ENCODE results near the gene UBFD1. TPM values are rescaled to one million over a fixed set of nuclear protein-coding genes. Genes with fewer than 3 reads are reported as not detected.

UBFD1 gene
- total RNA-seq, 4 donors from 2014 or later, result 39.1 to 86.8 (median 65.5) TPM

DNA sequence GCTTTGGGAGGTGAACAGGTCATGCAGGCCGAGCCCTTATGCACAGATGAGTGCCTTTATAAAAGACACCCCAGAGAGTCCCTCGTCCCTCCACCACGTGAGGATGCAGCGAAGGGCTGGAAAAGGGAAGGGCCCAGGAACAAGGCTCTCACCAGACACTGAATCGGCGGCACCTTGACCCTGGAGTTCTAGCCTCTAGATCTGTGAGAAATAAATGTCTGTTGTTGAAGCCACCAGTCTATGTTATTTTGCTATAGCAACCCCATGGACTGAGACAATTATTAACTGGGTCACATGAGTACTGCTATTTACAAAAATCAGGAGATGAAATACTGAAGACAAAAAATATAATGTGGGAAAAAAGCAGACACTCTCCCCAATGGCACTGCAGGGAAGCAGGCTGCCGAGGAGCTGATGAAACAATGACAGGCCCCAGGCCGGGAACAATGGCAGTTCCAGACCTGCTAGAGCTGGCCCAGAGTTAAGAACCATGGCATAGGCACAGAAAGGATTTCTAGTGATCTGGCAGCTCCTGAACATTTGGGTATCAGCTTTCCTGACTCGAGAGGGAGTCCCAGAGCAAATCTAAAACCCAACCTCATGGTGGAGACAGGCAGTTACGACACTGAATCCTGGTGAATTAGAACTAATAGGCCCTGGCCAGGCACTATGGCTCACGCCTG is 29.4 kb upstream of the UBFD1 start:
- H3K36me3 ChIP-seq, result peaks cover 51 to 99% (median 82%) of the 10 kb centered on the region in 4 donors
- no peak overlapping the region for H3K27ac ChIP-seq (replicated peaks in 1 of 4)
- 93% methylated on average over 11 of the region's 11 CpGs for WGBS
- no peaks in the 10 kb centered on the region for H3K4me1 ChIP-seq
- H3K27me3 ChIP-seq, result no peaks in the 10 kb centered on the region
- DNase-seq (ENCODE audit: extremely low spot score), result no peak
- TF ChIP-seq, protein P1, sequence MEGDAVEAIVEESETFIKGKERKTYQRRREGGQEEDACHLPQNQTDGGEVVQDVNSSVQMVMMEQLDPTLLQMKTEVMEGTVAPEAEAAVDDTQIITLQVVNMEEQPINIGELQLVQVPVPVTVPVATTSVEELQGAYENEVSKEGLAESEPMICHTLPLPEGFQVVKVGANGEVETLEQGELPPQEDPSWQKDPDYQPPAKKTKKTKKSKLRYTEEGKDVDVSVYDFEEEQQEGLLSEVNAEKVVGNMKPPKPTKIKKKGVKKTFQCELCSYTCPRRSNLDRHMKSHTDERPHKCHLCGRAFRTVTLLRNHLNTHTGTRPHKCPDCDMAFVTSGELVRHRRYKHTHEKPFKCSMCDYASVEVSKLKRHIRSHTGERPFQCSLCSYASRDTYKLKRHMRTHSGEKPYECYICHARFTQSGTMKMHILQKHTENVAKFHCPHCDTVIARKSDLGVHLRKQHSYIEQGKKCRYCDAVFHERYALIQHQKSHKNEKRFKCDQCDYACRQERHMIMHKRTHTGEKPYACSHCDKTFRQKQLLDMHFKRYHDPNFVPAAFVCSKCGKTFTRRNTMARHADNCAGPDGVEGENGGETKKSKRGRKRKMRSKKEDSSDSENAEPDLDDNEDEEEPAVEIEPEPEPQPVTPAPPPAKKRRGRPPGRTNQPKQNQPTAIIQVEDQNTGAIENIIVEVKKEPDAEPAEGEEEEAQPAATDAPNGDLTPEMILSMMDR (IDR thresholded peaks at IDR 0.05), result no peak
- TF ChIP-seq POLR2A (IDR thresholded peaks at IDR 0.05; ENCODE audit: low read depth), result no peak
- no peak for TF ChIP-seq POLR2AphosphoS5 (IDR thresholded peaks at IDR 0.05)
- TF ChIP-seq EP300 (IDR thresholded peaks at IDR 0.05), result no peak
- intact Hi-C loops (cut with DNase I), result no loop called here
- no peak overlapping the region for H3K4me3 ChIP-seq
- no peaks in the 10 kb centered on the region for H3K9me3 ChIP-seq

DNA sequence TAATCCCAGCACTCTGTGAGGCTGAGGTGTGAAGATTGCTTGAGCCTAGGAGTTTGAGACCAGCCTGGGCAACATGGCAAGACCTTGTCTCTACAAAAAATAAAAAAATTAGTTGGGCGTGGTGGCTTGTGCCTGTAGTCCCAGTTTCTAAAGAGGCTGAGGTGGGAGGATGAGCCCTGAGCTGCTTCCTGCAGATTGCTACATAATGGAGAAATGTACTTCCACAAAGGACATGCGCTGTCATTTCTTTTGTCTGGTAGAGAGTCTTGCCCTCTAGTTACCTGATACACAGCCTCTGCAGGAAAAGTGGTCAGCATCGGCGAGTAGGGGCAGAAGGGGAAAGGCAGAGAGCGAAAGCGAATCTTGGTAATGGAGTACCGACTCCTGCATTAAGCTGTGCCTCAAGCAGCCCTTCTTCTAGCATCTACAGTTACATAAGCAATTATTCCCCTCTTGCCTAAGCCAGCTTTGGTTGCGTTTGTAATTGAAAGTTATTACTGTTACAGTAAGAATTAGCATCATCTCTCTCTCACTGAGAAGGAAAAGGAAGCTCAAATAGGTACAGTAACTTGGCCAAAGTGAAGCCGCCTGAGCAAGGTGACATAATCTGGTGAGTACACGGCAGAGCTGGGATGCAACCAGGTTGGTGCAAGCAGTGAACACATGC is 28.8 kb upstream of the UBFD1 start:
- H3K4me1 ChIP-seq, result no peaks in the 10 kb centered on the region
- peaks cover 48 to 99% (median 82%) of the 10 kb centered on the region in 4 donors for H3K36me3 ChIP-seq
- DNase-seq (ENCODE audit: extremely low spot score), result no peak
- H3K27me3 ChIP-seq, result no peaks in the 10 kb centered on the region
- H3K9me3 ChIP-seq, result no peaks in the 10 kb centered on the region
- WGBS, result 94% methylated on average over 9 of the region's 10 CpGs
- TF ChIP-seq POLR2AphosphoS5 (IDR thresholded peaks at IDR 0.05) (no peak), POLR2A (IDR thresholded peaks at IDR 0.05; ENCODE audit: low read depth) (no peak), EP300 (IDR thresholded peaks at IDR 0.05) (no peak)
- TF ChIP-seq, protein P1 (IDR thresholded peaks at IDR 0.05), result no peak
- H3K27ac ChIP-seq (replicated peaks in 1 of 4), result no peak overlapping the region
- no peak overlapping the region for H3K4me3 ChIP-seq
- intact Hi-C loops (cut with DNase I), result no loop called here

DNA sequence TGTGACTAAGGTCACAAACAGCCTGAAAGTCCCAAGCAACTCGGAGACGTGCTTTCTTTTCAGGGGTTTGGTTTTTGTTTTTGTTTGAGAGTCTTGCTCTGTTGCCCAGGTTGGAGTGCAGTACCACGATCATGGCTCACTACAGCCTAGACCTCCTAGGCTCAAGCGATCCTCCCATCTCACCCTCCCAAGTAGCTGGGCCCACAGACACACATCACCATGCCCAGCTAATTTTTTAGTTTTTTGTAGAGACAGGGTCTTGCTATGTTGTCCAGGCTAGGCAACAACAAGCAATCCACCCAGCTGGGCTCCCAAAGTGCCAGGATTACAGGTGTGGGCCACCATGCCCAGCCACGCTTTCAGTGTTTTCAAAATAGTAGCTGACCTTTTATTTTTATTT is 27.5 kb upstream of the UBFD1 start:
- H3K4me1 ChIP-seq, result no peaks in the 10 kb centered on the region
- no peak overlapping the region for H3K4me3 ChIP-seq
- TF ChIP-seq EP300 (IDR thresholded peaks at IDR 0.05) (no peak), POLR2A (IDR thresholded peaks at IDR 0.05; ENCODE audit: low read depth) (no peak), POLR2AphosphoS5 (IDR thresholded peaks at IDR 0.05) (no peak)
- TF ChIP-seq, protein P1 (IDR thresholded peaks at IDR 0.05), result no peak
- intact Hi-C loops (cut with DNase I), result no loop called here
- H3K36me3 ChIP-seq, result peaks cover 48 to 99% (median 82%) of the 10 kb centered on the region in 4 donors
- H3K27me3 ChIP-seq, result no peaks in the 10 kb centered on the region
- no peak overlapping the region for H3K27ac ChIP-seq (replicated peaks in 1 of 4)
- no peak for DNase-seq (ENCODE audit: extremely low spot score)
- 87% methylated on average over 5 of the region's 5 CpGs for WGBS
- no peaks in the 10 kb centered on the region for H3K9me3 ChIP-seq

DNA sequence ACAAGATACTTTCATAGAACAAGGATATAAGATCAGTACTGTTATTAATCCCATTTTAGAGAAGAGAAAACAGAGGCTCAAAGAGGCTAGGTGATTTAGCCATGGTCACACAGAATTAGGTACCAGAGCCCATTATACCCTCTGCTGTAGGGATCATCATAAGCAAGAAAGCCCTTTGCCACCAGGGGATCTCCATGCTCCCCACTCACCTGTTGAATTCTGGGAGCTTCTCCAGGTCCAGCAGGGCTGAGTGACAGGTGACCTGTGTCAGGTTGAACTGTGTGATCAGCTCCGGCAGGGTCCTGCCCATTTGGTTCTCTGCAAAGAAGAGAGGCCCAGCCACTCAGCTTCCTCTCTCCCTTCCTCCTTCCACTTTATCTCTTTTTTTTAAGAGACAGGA is 25.1 kb upstream of the UBFD1 start:
- TF ChIP-seq EP300 (IDR thresholded peaks at IDR 0.05) (no peak), POLR2A (IDR thresholded peaks at IDR 0.05; ENCODE audit: low read depth) (no peak)
- no peak overlapping the region for H3K4me3 ChIP-seq

More for the DNA sequence above, 25.1 kb upstream of the UBFD1 start:
- 100% methylated on average over 1 of the region's 1 CpG for WGBS
- no peak for DNase-seq (ENCODE audit: extremely low spot score)
- Histone ChIP-seq H3K27me3 (no peaks in the 10 kb centered on the region), H3K36me3 (peaks cover 55 to 100% (median 90%) of the 10 kb centered on the region in 4 donors), H3K9me3 (no peaks in the 10 kb centered on the region), H3K4me1 (no peaks in the 10 kb centered on the region), H3K27ac (replicated peaks in 1 of 4) (no peak overlapping the region)
- intact Hi-C loops (cut with DNase I), result no loop called here

Measured in esophagus muscularis mucosa (tissue), 4 donors.